ENCODE results near the gene MICOS13. TPM values are rescaled to one million over a fixed set of nuclear protein-coding genes. Genes with fewer than 3 reads are reported as not detected.

Gene MICOS13
- total RNA-seq, 1 donor from 2014 or later: 25.6 TPM

DNA sequence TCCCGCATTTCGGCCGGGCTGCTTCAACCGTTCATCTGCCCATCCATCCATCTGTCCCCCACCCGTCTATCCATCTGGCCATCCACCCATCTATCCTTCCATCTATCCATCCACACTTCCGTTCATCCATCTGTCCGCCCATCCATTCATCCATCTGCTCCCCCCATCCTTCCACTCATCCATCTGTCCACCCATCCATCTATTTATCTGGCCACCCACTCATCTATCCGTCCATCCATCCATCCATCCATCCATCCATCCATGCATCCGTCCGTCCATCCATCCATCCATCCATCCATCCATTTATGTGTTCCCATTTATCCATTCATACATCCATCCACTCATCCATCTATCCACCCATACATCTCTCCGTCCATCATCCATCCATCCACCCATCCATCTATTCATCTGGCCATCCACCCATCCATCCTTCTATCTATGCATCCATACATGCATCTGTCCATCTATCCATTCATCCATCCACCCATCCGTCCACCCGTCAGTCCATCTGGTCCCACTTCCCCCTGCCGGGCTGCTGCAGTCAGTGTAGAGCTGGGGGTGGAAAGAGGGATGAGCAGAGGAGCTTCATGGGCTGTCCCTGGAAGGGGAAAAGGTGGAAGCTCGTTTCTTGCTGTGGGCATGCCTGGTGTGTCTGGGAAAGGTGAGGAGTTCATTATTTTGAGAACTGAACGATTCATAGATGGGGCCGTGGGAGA, 1.2 kb upstream of the MICOS13 start:
- Mint-ChIP-seq H3K36me3 (ENCODE audit: low read depth) (peaks cover 4% of the 10 kb centered on the region), H3K27ac (ENCODE audit: unreplicated experiment) (peak overlapping the region; percentile 63), H3K9me3 (peaks cover 3% of the 10 kb centered on the region), H3K4me3 (peak overlapping the region; percentile 87), H3K4me1 (peaks cover 40% of the 10 kb centered on the region), H3K27me3 (ENCODE audit: low read depth) (peaks cover 6% of the 10 kb centered on the region)
- no peak for DNase-seq (ENCODE audit: low read depth, low spot score)
- TF ChIP-seq CTCF (conservative IDR thresholded peaks at IDR 0.05): no peak

DNA sequence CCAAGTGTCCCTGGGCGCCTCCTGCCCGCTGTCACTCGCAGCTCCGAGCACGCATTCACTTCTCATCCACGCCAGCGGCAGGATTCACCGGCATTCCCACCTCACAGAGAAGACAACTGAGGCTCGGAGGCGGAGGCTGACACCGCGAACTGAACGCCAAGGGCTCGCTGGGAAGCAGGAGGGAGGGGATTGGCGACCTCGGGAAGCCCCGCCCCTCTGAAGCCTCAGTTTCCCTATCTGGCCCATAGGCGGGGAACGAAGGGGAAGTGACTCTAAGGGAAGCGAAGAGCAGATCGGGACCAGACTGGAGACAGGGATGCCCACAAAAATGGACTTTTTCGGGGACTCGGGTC, 256 bp downstream of the MICOS13 start:
- no peak for DNase-seq (ENCODE audit: low read depth, low spot score)
- peak; percentile 13 for TF ChIP-seq CTCF (conservative IDR thresholded peaks at IDR 0.05)
- H3K27me3 Mint-ChIP-seq (ENCODE audit: low read depth): peaks cover 6% of the 10 kb centered on the region
- peaks cover 37% of the 10 kb centered on the region for H3K4me1 Mint-ChIP-seq
- peaks cover 3% of the 10 kb centered on the region for H3K9me3 Mint-ChIP-seq
- peak overlapping the region; percentile 99 for H3K4me3 Mint-ChIP-seq
- H3K36me3 Mint-ChIP-seq (ENCODE audit: low read depth): peaks cover 4% of the 10 kb centered on the region
- H3K27ac Mint-ChIP-seq (ENCODE audit: unreplicated experiment): peak overlapping the region; percentile 99

- H3K27me3 Mint-ChIP-seq (ENCODE audit: low read depth): peaks cover 6% of the 10 kb centered on the region
- peak overlapping the region; percentile 99 for H3K27ac Mint-ChIP-seq (ENCODE audit: unreplicated experiment)
- peaks cover 3% of the 10 kb centered on the region for H3K9me3 Mint-ChIP-seq
- H3K4me3 Mint-ChIP-seq: peak overlapping the region; percentile 99
- H3K4me1 Mint-ChIP-seq: peaks cover 37% of the 10 kb centered on the region
- peaks cover 4% of the 10 kb centered on the region for H3K36me3 Mint-ChIP-seq (ENCODE audit: low read depth)
- no peak for TF ChIP-seq CTCF (conservative IDR thresholded peaks at IDR 0.05)
- DNase-seq (ENCODE audit: low read depth, low spot score): no peak
Measured at GRCh38 chr19:5679289-5680083, 830 bp downstream of the MICOS13 start.

GRCh38 chr19:5678071-5678718, 2.1 kb downstream of the MICOS13 start:
- peaks cover 7% of the 10 kb centered on the region for H3K36me3 Mint-ChIP-seq (ENCODE audit: low read depth)
- peak overlapping the region; percentile 47 for H3K4me3 Mint-ChIP-seq
- DNase-seq (ENCODE audit: low read depth, low spot score): no peak
- peaks cover 3% of the 10 kb centered on the region for H3K9me3 Mint-ChIP-seq
- peaks cover 32% of the 10 kb centered on the region for H3K4me1 Mint-ChIP-seq
- peaks cover 6% of the 10 kb centered on the region for H3K27me3 Mint-ChIP-seq (ENCODE audit: low read depth)
- no peak overlapping the region for H3K27ac Mint-ChIP-seq (ENCODE audit: unreplicated experiment)
- no peak for TF ChIP-seq CTCF (conservative IDR thresholded peaks at IDR 0.05)

DNA sequence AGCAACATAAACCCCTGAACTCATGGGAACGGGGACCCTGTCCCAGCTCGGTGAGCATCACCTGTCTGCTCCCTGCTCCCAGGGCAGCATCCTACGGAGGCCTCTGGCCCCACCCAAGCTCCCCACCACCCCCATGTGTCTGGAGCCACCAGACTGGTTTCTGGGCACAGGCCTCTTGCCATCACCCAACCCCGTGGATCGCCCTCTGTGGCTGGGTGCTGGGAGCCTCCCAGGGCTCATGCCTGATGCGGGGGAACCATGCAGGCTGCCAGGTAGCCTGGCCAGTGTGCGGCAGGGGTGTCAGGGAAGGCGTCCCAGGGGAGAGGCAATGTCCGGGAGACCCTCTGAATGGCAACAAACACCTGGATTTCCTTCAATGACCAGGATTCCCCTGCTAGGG, 2.7 kb downstream of the MICOS13 start:
- peaks cover 3% of the 10 kb centered on the region for H3K9me3 Mint-ChIP-seq
- H3K36me3 Mint-ChIP-seq (ENCODE audit: low read depth): peaks cover 11% of the 10 kb centered on the region
- H3K27me3 Mint-ChIP-seq (ENCODE audit: low read depth): peaks cover 6% of the 10 kb centered on the region
- H3K4me3 Mint-ChIP-seq: peak overlapping the region; percentile 59
- peaks cover 29% of the 10 kb centered on the region for H3K4me1 Mint-ChIP-seq
- no peak overlapping the region for H3K27ac Mint-ChIP-seq (ENCODE audit: unreplicated experiment)
- no peak for DNase-seq (ENCODE audit: low read depth, low spot score)
- no peak for TF ChIP-seq CTCF (conservative IDR thresholded peaks at IDR 0.05)
